Sigmoid colon (tissue), 4 donors: ENCODE measurements around the gene CALHM3.

Source experiments
- EP300 ChIP-seq, 4 donors: sonication (generic); formaldehyde crosslinking; IDR thresholded peaks; one replicate each; pipeline ENCODE4 v1.6.1; 2017; ENCODE audit warnings: antibody characterized with exemption in 4 of 4
- POLR2A ChIP-seq, 2 donors: fragments of 450-650 bp; IDR thresholded peaks; one replicate each; pipeline ENCODE4 v1.6.1; 2016; ENCODE audit warnings: antibody characterized with exemption in 2 of 2, mild to moderate bottlenecking in 2 of 2, moderate library complexity in 2 of 2

DNA sequence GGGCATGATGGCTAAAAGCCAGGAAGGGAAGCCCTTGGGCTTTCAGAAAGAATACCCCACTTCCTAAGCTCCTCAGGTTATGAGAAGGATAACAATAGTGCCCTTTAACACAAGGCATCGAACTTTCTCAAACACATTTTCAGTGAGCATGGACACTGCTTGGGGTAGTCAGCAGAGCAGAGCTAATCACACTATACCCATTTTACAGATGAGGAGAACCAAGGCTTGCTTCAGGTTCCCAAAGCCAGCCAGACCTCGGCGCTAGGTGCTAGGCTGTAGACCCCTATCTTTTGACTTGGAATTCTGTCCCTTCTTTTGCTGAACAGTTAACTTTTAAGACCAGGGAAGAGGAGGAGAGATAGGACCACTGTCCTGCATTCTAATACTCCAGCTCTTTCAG is 16.3 kb upstream of the CALHM3 start:
- TF ChIP-seq EP300 (IDR thresholded peaks at IDR 0.05) (no peak), POLR2A (IDR thresholded peaks at IDR 0.05) (no peak)
